ENCODE measurements around the gene FHOD3. TPM values are rescaled to one million over a fixed set of nuclear protein-coding genes. Genes with fewer than 3 reads are reported as not detected.

The FHOD3 gene
- total and polyA plus RNA-seq, 2 donors (not counting 1 experiment from before 2014, with no cell fraction given), result not detected

DNA sequence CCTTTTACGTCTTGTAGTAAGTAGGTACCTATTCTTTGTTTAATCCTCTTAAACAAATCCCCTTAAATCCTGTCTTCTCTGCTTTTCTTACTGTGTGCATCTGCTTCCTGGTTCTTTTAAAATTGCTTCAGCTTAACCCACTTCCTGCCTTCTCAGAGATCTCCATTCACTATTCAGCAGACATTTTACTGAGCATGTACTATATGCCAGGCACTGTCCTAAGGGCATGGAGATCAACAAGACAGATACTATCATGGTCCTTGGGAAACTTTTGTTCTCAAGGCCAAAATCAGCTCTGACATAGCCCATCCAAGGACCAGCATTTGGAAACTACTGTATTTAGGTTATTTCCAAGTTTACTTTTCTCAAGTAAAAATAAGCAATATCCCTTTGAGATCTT is 303.8 kb downstream of the FHOD3 start:
- H3K27me3 Mint-ChIP-seq, result no peaks in the 10 kb centered on the region
- Histone ChIP-seq H3K4me2 (replicated peaks; ENCODE audit: low read depth, low read length, poor library complexity, severe bottlenecking) (no peak overlapping the region), H3K9me3 (ENCODE audit: control extremely low read depth in 1 of 3, control insufficient read depth in 2 of 3, insufficient read depth in 1 of 3, low read length in 2 of 3) (no peaks in the 10 kb centered on the region), H2AFZ (ENCODE audit: insufficient read depth, low read depth, low read length, poor library complexity, severe bottlenecking) (no peak overlapping the region), H3K27ac (ENCODE audit: low read length in 2 of 2) (no peak overlapping the region), H3K9ac (ENCODE audit: low read length) (no peak overlapping the region), H3K4me1 (ENCODE audit: control insufficient read depth in 2 of 2, insufficient read depth in 2 of 2, low read length in 2 of 2) (no peaks in the 10 kb centered on the region), H4K20me1 (ENCODE audit: control insufficient read depth, insufficient read depth, low read length, poor library complexity, severe bottlenecking) (no peaks in the 10 kb centered on the region), H3K79me2 (ENCODE audit: control insufficient read depth, insufficient read depth, low read length) (no peaks in the 10 kb centered on the region), H3K36me3 (replicated peaks in 1 of 2; ENCODE audit: control extremely low read depth in 1 of 2, control insufficient read depth in 1 of 2, extremely low read depth in 1 of 2, insufficient read depth in 2 of 2, low read length in 1 of 2) (no peaks in the 10 kb centered on the region), H3K27me3 (replicated peaks in 1 of 4; ENCODE audit: control extremely low read depth in 1 of 4, control insufficient read depth in 3 of 4, insufficient read depth in 4 of 4, low read length in 3 of 4) (peaks cover 0 to 2% (median 0%) of the 10 kb centered on the region in 4 experiments), H3K4me3 (ENCODE audit: control extremely low read depth in 1 of 5, extremely low read depth in 1 of 5, insufficient read depth in 1 of 5, low read depth in 2 of 5, low read length in 4 of 5) (no peak overlapping the region)
- ChIA-PET CTCF (no interaction called here), POLR2A (no interaction called here)
- TF ChIP-seq, protein P1, sequence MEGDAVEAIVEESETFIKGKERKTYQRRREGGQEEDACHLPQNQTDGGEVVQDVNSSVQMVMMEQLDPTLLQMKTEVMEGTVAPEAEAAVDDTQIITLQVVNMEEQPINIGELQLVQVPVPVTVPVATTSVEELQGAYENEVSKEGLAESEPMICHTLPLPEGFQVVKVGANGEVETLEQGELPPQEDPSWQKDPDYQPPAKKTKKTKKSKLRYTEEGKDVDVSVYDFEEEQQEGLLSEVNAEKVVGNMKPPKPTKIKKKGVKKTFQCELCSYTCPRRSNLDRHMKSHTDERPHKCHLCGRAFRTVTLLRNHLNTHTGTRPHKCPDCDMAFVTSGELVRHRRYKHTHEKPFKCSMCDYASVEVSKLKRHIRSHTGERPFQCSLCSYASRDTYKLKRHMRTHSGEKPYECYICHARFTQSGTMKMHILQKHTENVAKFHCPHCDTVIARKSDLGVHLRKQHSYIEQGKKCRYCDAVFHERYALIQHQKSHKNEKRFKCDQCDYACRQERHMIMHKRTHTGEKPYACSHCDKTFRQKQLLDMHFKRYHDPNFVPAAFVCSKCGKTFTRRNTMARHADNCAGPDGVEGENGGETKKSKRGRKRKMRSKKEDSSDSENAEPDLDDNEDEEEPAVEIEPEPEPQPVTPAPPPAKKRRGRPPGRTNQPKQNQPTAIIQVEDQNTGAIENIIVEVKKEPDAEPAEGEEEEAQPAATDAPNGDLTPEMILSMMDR (IDR thresholded peaks at IDR 0.05), result no peak
- TF ChIP-seq EZH2 (IDR thresholded peaks at IDR 0.05; ENCODE audit: borderline replicate concordance, insufficient read depth, low read depth, low read length, poor library complexity, severe bottlenecking), result no peak
- ATAC-seq (ENCODE audit: low read depth) (no peak), DNase-seq (no peak)
- intact Hi-C loops (cut with micrococcal nuclease), result no loop called here
- H3K4me3 Mint-ChIP-seq, result no peak overlapping the region
- no peaks in the 10 kb centered on the region for H3K9me3 Mint-ChIP-seq (ENCODE audit: insufficient read depth)
- no peak overlapping the region for H3K27ac Mint-ChIP-seq
- WGBS (ENCODE audit: insufficient coverage), result no CpG with 5 or more reads among the region's 1 CpG
- H3K4me1 Mint-ChIP-seq, result no peaks in the 10 kb centered on the region

DNA sequence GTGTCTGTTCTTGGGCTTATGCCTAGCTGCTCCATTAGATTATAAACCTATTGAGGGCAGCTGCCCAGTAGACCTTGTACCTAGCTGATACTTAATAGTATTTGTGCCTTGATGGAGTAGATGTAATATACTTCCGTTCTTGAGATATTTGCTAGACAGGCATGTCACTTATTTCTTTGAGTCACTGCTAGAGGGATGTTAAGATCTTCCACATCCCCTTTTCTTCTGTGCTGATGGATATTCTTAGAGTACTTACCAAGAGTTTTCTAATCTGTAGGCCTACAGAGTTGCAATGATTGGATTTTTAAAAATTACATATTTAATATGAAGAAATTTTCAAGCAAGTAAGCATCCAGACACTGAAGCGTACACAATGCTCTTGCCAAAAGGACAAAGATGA is 304.6 kb downstream of the FHOD3 start:
- Histone ChIP-seq H3K4me2 (replicated peaks; ENCODE audit: low read depth, low read length, poor library complexity, severe bottlenecking) (no peak overlapping the region), H3K4me1 (ENCODE audit: control insufficient read depth in 2 of 2, insufficient read depth in 2 of 2, low read length in 2 of 2) (no peaks in the 10 kb centered on the region), H3K27me3 (replicated peaks in 1 of 4; ENCODE audit: control extremely low read depth in 1 of 4, control insufficient read depth in 3 of 4, insufficient read depth in 4 of 4, low read length in 3 of 4) (peaks cover 0 to 2% (median 0%) of the 10 kb centered on the region in 4 experiments), H3K36me3 (replicated peaks in 1 of 2; ENCODE audit: control extremely low read depth in 1 of 2, control insufficient read depth in 1 of 2, extremely low read depth in 1 of 2, insufficient read depth in 2 of 2, low read length in 1 of 2) (no peaks in the 10 kb centered on the region), H2AFZ (ENCODE audit: insufficient read depth, low read depth, low read length, poor library complexity, severe bottlenecking) (no peak overlapping the region), H3K79me2 (ENCODE audit: control insufficient read depth, insufficient read depth, low read length) (no peaks in the 10 kb centered on the region), H3K9ac (ENCODE audit: low read length) (no peak overlapping the region), H4K20me1 (ENCODE audit: control insufficient read depth, insufficient read depth, low read length, poor library complexity, severe bottlenecking) (no peaks in the 10 kb centered on the region), H3K4me3 (ENCODE audit: control extremely low read depth in 1 of 5, extremely low read depth in 1 of 5, insufficient read depth in 1 of 5, low read depth in 2 of 5, low read length in 4 of 5) (no peak overlapping the region), H3K9me3 (ENCODE audit: control extremely low read depth in 1 of 3, control insufficient read depth in 2 of 3, insufficient read depth in 1 of 3, low read length in 2 of 3) (no peaks in the 10 kb centered on the region), H3K27ac (ENCODE audit: low read length in 2 of 2) (no peak overlapping the region)
- ChIA-PET CTCF (no interaction called here), POLR2A (no interaction called here)
- H3K9me3 Mint-ChIP-seq (ENCODE audit: insufficient read depth), result no peaks in the 10 kb centered on the region
- H3K27ac Mint-ChIP-seq, result no peak overlapping the region
- ATAC-seq (ENCODE audit: low read depth) (no peak), DNase-seq (no peak)
- no peaks in the 10 kb centered on the region for H3K27me3 Mint-ChIP-seq
- no peak for TF ChIP-seq EZH2 (IDR thresholded peaks at IDR 0.05; ENCODE audit: borderline replicate concordance, insufficient read depth, low read depth, low read length, poor library complexity, severe bottlenecking)
- TF ChIP-seq, protein P1 (IDR thresholded peaks at IDR 0.05), result no peak
- no peak overlapping the region for H3K4me3 Mint-ChIP-seq
- intact Hi-C loops (cut with micrococcal nuclease), result no loop called here
- no peaks in the 10 kb centered on the region for H3K4me1 Mint-ChIP-seq
- no CpG with 5 or more reads among the region's 2 CpGs for WGBS (ENCODE audit: insufficient coverage)

All from B cell (primary cell).